DND-41 (cell line): ENCODE results near the gene SLC35G4.
"Not testable (repeated sequence)": the region's sequence is repeated elsewhere in the genome, so short reads cannot be mapped to it uniquely, and the experiment has no call there.

ENCODE experiments used
- CTCF ChIP-seq: IDR thresholded peaks from 2 replicates; pipeline ENCODE4 v1.5.1; 2012; ENCODE audit warnings: borderline replicate concordance, low read length, moderate library complexity, mild to moderate bottlenecking; ENCODE audit not compliant: poor library complexity, severe bottlenecking; ENCODE audit errors: extremely low read depth
- EZH2 ChIP-seq: IDR thresholded peaks from 3 replicates; pipeline ENCODE4 v1.6.1; 2012; ENCODE audit warnings: borderline replicate concordance, low read depth, mild to moderate bottlenecking, moderate library complexity, low read length, inconsistent platforms; ENCODE audit not compliant: severe bottlenecking

- TF ChIP-seq CTCF, EZH2: not testable (repeated sequence)
These were observed 5.6 kb downstream of the SLC35G4 start for GRCh38 chr18:11614981-11615380.
